ENCODE measurements around the gene GJD3. TPM values are rescaled to one million over a fixed set of nuclear protein-coding genes. Genes with fewer than 3 reads are reported as not detected.

Gene GJD3
- polyA plus RNA-seq, 1 donor from 2014 or later: not detected

GRCh38 chr17:40412880-40413279 lies 48.3 kb upstream of the GJD3 start:
- TF ChIP-seq TAF1 (IDR thresholded peaks at IDR 0.05; ENCODE audit: low read depth) (no peak), RAD21 (conservative IDR thresholded peaks at IDR 0.05) (no peak), EZH2 (IDR thresholded peaks at IDR 0.05; ENCODE audit: borderline replicate concordance, insufficient read depth, low read length, poor library complexity, severe bottlenecking) (no peak), EP300 (conservative IDR thresholded peaks at IDR 0.05; ENCODE audit: poor library complexity, severe bottlenecking) (no peak), REST (IDR thresholded peaks at IDR 0.05; ENCODE audit: borderline replicate concordance) (no peak), MXI1 (conservative IDR thresholded peaks at IDR 0.05; ENCODE audit: poor library complexity, severe bottlenecking) (no peak), SMC3 (conservative IDR thresholded peaks at IDR 0.05; ENCODE audit: poor library complexity) (no peak), POLR2AphosphoS5 (IDR thresholded peaks at IDR 0.05) (no peak)
- TF ChIP-seq, protein P1, sequence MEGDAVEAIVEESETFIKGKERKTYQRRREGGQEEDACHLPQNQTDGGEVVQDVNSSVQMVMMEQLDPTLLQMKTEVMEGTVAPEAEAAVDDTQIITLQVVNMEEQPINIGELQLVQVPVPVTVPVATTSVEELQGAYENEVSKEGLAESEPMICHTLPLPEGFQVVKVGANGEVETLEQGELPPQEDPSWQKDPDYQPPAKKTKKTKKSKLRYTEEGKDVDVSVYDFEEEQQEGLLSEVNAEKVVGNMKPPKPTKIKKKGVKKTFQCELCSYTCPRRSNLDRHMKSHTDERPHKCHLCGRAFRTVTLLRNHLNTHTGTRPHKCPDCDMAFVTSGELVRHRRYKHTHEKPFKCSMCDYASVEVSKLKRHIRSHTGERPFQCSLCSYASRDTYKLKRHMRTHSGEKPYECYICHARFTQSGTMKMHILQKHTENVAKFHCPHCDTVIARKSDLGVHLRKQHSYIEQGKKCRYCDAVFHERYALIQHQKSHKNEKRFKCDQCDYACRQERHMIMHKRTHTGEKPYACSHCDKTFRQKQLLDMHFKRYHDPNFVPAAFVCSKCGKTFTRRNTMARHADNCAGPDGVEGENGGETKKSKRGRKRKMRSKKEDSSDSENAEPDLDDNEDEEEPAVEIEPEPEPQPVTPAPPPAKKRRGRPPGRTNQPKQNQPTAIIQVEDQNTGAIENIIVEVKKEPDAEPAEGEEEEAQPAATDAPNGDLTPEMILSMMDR (IDR thresholded peaks at IDR 0.05; ENCODE audit: poor library complexity, severe bottlenecking): no peak
- no peak overlapping the region for H3K4me3 ChIP-seq (ENCODE audit: low read length)
- no peaks in the 10 kb centered on the region for H3K9me2 ChIP-seq (ENCODE audit: insufficient read depth, low read length)
- H3K4me2 ChIP-seq (ENCODE audit: low read length): no peak overlapping the region
- no peak overlapping the region for H2AFZ ChIP-seq (ENCODE audit: low read depth, low read length)
- H3K9me3 ChIP-seq (ENCODE audit: low read length): no peaks in the 10 kb centered on the region
- no peaks in the 10 kb centered on the region for H3K27me3 ChIP-seq (ENCODE audit: insufficient read depth, low read depth, low read length)
- H3K27ac ChIP-seq (ENCODE audit: low read length): no peak overlapping the region
- peaks cover 22% of the 10 kb centered on the region for H3K79me2 ChIP-seq (replicated peaks; ENCODE audit: insufficient read depth, low read length)
- no peaks in the 10 kb centered on the region for H4K20me1 ChIP-seq (ENCODE audit: insufficient read depth)
- no peaks in the 10 kb centered on the region for H3K36me3 ChIP-seq (ENCODE audit: insufficient read depth, low read length)
- H3F3A ChIP-seq (ENCODE audit: insufficient read depth, low read length, poor library complexity, severe bottlenecking): no peaks in the 10 kb centered on the region
- H3K9ac ChIP-seq (ENCODE audit: low read length): no peak overlapping the region

- TF ChIP-seq MXI1 (conservative IDR thresholded peaks at IDR 0.05; ENCODE audit: poor library complexity, severe bottlenecking) (no peak), REST (IDR thresholded peaks at IDR 0.05; ENCODE audit: borderline replicate concordance) (no peak), POLR2AphosphoS5 (IDR thresholded peaks at IDR 0.05) (no peak), EP300 (conservative IDR thresholded peaks at IDR 0.05; ENCODE audit: poor library complexity, severe bottlenecking) (no peak), EZH2 (IDR thresholded peaks at IDR 0.05; ENCODE audit: borderline replicate concordance, insufficient read depth, low read length, poor library complexity, severe bottlenecking) (no peak), SMC3 (conservative IDR thresholded peaks at IDR 0.05; ENCODE audit: poor library complexity) (no peak)
- TF ChIP-seq, protein P1 (IDR thresholded peaks at IDR 0.05; ENCODE audit: poor library complexity, severe bottlenecking): no peak
- H2AFZ ChIP-seq (ENCODE audit: low read depth, low read length): no peak overlapping the region
- H3K36me3 ChIP-seq (ENCODE audit: insufficient read depth, low read length): no peaks in the 10 kb centered on the region
- H4K20me1 ChIP-seq (ENCODE audit: insufficient read depth): no peaks in the 10 kb centered on the region
- H3K27ac ChIP-seq (ENCODE audit: low read length): no peak overlapping the region
- no peaks in the 10 kb centered on the region for H3K9me2 ChIP-seq (ENCODE audit: insufficient read depth, low read length)
- no peaks in the 10 kb centered on the region for H3K27me3 ChIP-seq (ENCODE audit: insufficient read depth, low read depth, low read length)
- no peaks in the 10 kb centered on the region for H3F3A ChIP-seq (ENCODE audit: insufficient read depth, low read length, poor library complexity, severe bottlenecking)
- peaks cover 18% of the 10 kb centered on the region for H3K79me2 ChIP-seq (replicated peaks; ENCODE audit: insufficient read depth, low read length)
- no peak overlapping the region for H3K9ac ChIP-seq (ENCODE audit: low read length)
- H3K4me2 ChIP-seq (ENCODE audit: low read length): no peak overlapping the region
- H3K9me3 ChIP-seq (ENCODE audit: low read length): no peaks in the 10 kb centered on the region
- H3K4me3 ChIP-seq (ENCODE audit: low read length): no peak overlapping the region
Measured at GRCh38 chr17:40411821-40412220, 47.3 kb upstream of the GJD3 start.

Measured in neural cell (in vitro differentiated cells).